ENCODE results near the gene HEXA.

The HEXA gene

GRCh38 chr15:72315706-72316370 is 60.0 kb downstream of the HEXA start:
- no peak for ATAC-seq
- TF ChIP-seq OSR1 (CRISPR knock-in tag; IDR thresholded peaks at IDR 0.05) (no peak), TCF4 (CRISPR knock-in tag; IDR thresholded peaks at IDR 0.05; ENCODE audit: borderline replicate concordance) (no peak), ISL1 (CRISPR knock-in tag; IDR thresholded peaks at IDR 0.05) (no peak), ZFP3 (CRISPR knock-in tag; IDR thresholded peaks at IDR 0.05) (no peak), PPARA (CRISPR knock-in tag; IDR thresholded peaks at IDR 0.05; ENCODE audit: borderline replicate concordance) (no peak), ZNF70 (CRISPR knock-in tag; IDR thresholded peaks at IDR 0.05) (no peak), TOX (CRISPR knock-in tag; IDR thresholded peaks at IDR 0.05; ENCODE audit: borderline replicate concordance) (no peak), ZNF565 (CRISPR knock-in tag; conservative IDR thresholded peaks at IDR 0.05; ENCODE audit: low read depth) (no peak), ZFP30 (CRISPR knock-in tag; IDR thresholded peaks at IDR 0.05) (no peak), CSDC2 (CRISPR knock-in tag; IDR thresholded peaks at IDR 0.05) (no peak), POU6F1 (CRISPR knock-in tag; IDR thresholded peaks at IDR 0.05; ENCODE audit: borderline replicate concordance, low read depth) (no peak), TSHZ2 (CRISPR knock-in tag; IDR thresholded peaks at IDR 0.05) (no peak), SNAI2 (CRISPR knock-in tag; IDR thresholded peaks at IDR 0.05) (no peak), ESRRG (CRISPR knock-in tag; IDR thresholded peaks at IDR 0.05) (no peak), CREB5 (CRISPR knock-in tag; IDR thresholded peaks at IDR 0.05; ENCODE audit: low read depth) (no peak)
- TF ChIP-seq, protein P1, sequence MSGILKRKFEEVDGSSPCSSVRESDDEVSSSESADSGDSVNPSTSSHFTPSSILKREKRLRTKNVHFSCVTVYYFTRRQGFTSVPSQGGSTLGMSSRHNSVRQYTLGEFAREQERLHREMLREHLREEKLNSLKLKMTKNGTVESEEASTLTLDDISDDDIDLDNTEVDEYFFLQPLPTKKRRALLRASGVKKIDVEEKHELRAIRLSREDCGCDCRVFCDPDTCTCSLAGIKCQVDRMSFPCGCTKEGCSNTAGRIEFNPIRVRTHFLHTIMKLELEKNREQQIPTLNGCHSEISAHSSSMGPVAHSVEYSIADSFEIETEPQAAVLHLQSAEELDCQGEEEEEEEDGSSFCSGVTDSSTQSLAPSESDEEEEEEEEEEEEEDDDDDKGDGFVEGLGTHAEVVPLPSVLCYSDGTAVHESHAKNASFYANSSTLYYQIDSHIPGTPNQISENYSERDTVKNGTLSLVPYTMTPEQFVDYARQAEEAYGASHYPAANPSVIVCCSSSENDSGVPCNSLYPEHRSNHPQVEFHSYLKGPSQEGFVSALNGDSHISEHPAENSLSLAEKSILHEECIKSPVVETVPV (CRISPR knock-in tag; IDR thresholded peaks at IDR 0.05): no peak
- TF ChIP-seq, protein P2, sequence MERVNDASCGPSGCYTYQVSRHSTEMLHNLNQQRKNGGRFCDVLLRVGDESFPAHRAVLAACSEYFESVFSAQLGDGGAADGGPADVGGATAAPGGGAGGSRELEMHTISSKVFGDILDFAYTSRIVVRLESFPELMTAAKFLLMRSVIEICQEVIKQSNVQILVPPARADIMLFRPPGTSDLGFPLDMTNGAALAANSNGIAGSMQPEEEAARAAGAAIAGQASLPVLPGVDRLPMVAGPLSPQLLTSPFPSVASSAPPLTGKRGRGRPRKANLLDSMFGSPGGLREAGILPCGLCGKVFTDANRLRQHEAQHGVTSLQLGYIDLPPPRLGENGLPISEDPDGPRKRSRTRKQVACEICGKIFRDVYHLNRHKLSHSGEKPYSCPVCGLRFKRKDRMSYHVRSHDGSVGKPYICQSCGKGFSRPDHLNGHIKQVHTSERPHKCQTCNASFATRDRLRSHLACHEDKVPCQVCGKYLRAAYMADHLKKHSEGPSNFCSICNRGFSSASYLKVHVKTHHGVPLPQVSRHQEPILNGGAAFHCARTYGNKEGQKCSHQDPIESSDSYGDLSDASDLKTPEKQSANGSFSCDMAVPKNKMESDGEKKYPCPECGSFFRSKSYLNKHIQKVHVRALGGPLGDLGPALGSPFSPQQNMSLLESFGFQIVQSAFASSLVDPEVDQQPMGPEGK (CRISPR knock-in tag; IDR thresholded peaks at IDR 0.05; ENCODE audit: borderline replicate concordance): no peak

DNA sequence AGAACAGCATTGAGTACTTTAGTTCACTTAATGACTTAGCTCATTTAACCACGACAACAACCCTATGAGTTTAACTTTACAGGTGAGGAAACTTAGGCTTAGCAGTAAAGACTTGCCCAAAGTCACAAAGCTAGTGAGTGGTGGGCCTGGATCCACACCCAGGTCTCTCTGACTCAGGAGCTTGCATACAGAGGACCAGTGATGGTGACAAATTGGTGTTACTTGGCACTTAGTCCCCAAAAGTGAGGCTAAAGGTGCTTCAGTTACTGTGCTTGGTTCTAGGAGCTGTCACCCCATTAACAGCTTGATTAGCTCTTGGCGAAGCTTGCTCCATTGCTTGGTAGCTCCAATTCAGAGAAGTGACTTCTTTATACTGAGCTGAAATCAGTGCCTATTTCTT is 61.9 kb downstream of the HEXA start:
- ATAC-seq: no peak
- TF ChIP-seq ZNF565 (CRISPR knock-in tag; conservative IDR thresholded peaks at IDR 0.05; ENCODE audit: low read depth) (no peak), RARB (CRISPR knock-in tag; IDR thresholded peaks at IDR 0.05) (no peak), ZNF8 (CRISPR knock-in tag; IDR thresholded peaks at IDR 0.05) (no peak), GLIS3 (CRISPR knock-in tag; IDR thresholded peaks at IDR 0.05) (no peak), TSHZ2 (CRISPR knock-in tag; IDR thresholded peaks at IDR 0.05) (no peak), CREB5 (CRISPR knock-in tag; IDR thresholded peaks at IDR 0.05; ENCODE audit: low read depth) (no peak), ESRRG (CRISPR knock-in tag; IDR thresholded peaks at IDR 0.05) (no peak)
